ENCODE measurements around the gene PCBP3.
"Not testable (repeated sequence)": the region's sequence is repeated elsewhere in the genome, so short reads cannot be mapped to it uniquely, and the experiment has no call there.

Gene PCBP3

GRCh38 chr21:45791562-45792418, 148.3 kb downstream of the PCBP3 start:
- no peak for DNase-seq

- DNase-seq = no peak
These were observed 149.3 kb downstream of the PCBP3 start for GRCh38 chr21:45792682-45793383.

GRCh38 chr21:45794027-45794426, 150.5 kb downstream of the PCBP3 start:
- no peak for DNase-seq

- no peak for DNase-seq
These were observed 152.5 kb downstream of the PCBP3 start for GRCh38 chr21:45796003-45796402.

- no peak for DNase-seq
These were observed 153.8 kb downstream of the PCBP3 start for GRCh38 chr21:45797338-45797737.

- no peak for DNase-seq
These were observed 156.3 kb downstream of the PCBP3 start for GRCh38 chr21:45799765-45800338.

GRCh38 chr21:45800339-45801080, 157.0 kb downstream of the PCBP3 start:
- no peak for DNase-seq

- DNase-seq = no peak
These were observed 157.8 kb downstream of the PCBP3 start for GRCh38 chr21:45801129-45801964.

- no peak for DNase-seq
These were observed 158.5 kb downstream of the PCBP3 start for GRCh38 chr21:45801989-45802388.

- no peak for DNase-seq
These were observed 158.9 kb downstream of the PCBP3 start for GRCh38 chr21:45802425-45802824.

GRCh38 chr21:45802956-45803617, 159.6 kb downstream of the PCBP3 start:
- DNase-seq = no peak

GRCh38 chr21:45803618-45804340, 160.3 kb downstream of the PCBP3 start:
- DNase-seq = no peak

- no peak for DNase-seq
These were observed 161.3 kb downstream of the PCBP3 start for GRCh38 chr21:45804809-45805313.

- no peak for DNase-seq
These were observed 161.8 kb downstream of the PCBP3 start for GRCh38 chr21:45805321-45805720.

- no peak for DNase-seq
These were observed 162.5 kb downstream of the PCBP3 start for GRCh38 chr21:45806042-45806441.

GRCh38 chr21:45808663-45809062, 165.1 kb downstream of the PCBP3 start:
- not testable (repeated sequence) for DNase-seq

- no peak for DNase-seq
These were observed 165.9 kb downstream of the PCBP3 start for GRCh38 chr21:45809421-45809820.

- no peak for DNase-seq
These were observed 167.6 kb downstream of the PCBP3 start for GRCh38 chr21:45811136-45811535.

GRCh38 chr21:45814210-45814940, 170.8 kb downstream of the PCBP3 start:
- DNase-seq = not testable (repeated sequence)

GRCh38 chr21:45815781-45816180, 172.3 kb downstream of the PCBP3 start:
- DNase-seq = not testable (repeated sequence)

Data from CD4-positive, alpha-beta T cell treated with Interferon alpha-2 for 1 hour (primary cell).